ENCODE measurements around the gene THAP3. TPM values are rescaled to one million over a fixed set of nuclear protein-coding genes. Genes with fewer than 3 reads are reported as not detected.
"Not testable (repeated sequence)": the region's sequence is repeated elsewhere in the genome, so short reads cannot be mapped to it uniquely, and the experiment has no call there.

THAP3 gene
- total and polyA plus RNA-seq, 12 donors, result 6.8 to 27.6 (median 12.1) TPM

- intact Hi-C loops (cut with DNase I), result loop anchor here in 3 of 10 donors (5.0 to 10.0 kb wide), 3 partner anchors 79 to 151 kb away; partner anchors contain the start of genes TAS1R1 (in 2 of the 3) and NOL9 (in 1 of the 3)
- peaks cover 0 to 12% (median 0%) of the 10 kb centered on the region in 9 donors for H3K4me1 ChIP-seq
- no peak overlapping the region for H3K27ac ChIP-seq
- no peak overlapping the region for H3K4me3 ChIP-seq
- no peaks in the 10 kb centered on the region for H3K27me3 ChIP-seq
- ATAC-seq (no peak), DNase-seq (no peak)
- WGBS, 2 donors, result 81 to 82% methylated on average over 16 of the region's 16 CpGs
- TF ChIP-seq CTCF (IDR thresholded peaks at IDR 0.05), result no peak
- no peaks in the 10 kb centered on the region for H3K9me3 ChIP-seq
- peaks cover 7 to 100% (median 57%) of the 10 kb centered on the region in 9 donors for H3K36me3 ChIP-seq
Observed at GRCh38 chr1:6635910-6636760, 11.5 kb downstream of the THAP3 start.

- not testable (repeated sequence) for DNase-seq, H3K27me3 ChIP-seq, H3K27ac ChIP-seq, H3K9me3 ChIP-seq, ATAC-seq, H3K4me3 ChIP-seq
- WGBS, 2 donors, result 88 to 95% methylated on average over 6 of the region's 6 CpGs
- peaks cover 7 to 100% (median 57%) of the 10 kb centered on the region in 9 donors for H3K36me3 ChIP-seq
- intact Hi-C loops (cut with DNase I), result loop anchor here in 3 of 10 donors (5.0 to 10.0 kb wide), 3 partner anchors 79 to 152 kb away; partner anchors contain the start of genes TAS1R1 (in 2 of the 3) and NOL9 (in 1 of the 3)
- peaks cover 0 to 12% (median 0%) of the 10 kb centered on the region in 9 donors for H3K4me1 ChIP-seq
Observed at GRCh38 chr1:6636778-6637177, 12.1 kb downstream of the THAP3 start.

DNA sequence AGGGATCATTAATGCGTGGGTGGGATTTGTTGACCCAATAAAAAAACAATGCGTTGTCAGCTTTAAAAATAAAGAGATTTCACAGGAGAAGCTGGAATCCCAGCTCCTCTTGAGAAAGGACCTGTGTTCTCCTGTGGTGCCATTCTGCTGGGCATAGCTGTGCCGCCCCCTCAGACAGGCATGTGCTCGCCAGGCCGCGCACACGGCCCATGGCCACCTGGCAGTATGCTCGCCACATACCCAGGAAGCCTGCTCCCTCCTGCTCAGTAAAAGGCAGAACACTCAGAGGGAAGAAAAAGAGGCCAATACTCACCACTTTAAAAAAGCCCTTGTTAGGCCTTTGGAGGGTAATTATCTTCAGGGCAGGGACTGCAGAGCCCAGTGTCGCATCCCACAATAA, 13.1 kb downstream of the THAP3 start:
- peaks cover 3 to 100% (median 61%) of the 10 kb centered on the region in 9 donors for H3K36me3 ChIP-seq
- intact Hi-C loops (cut with DNase I), result loop anchor here in 3 of 10 donors (5.0 to 10.0 kb wide), 3 partner anchors 80 to 153 kb away; partner anchors contain the start of genes TAS1R1 (in 2 of the 3) and NOL9 (in 1 of the 3)

DNA sequence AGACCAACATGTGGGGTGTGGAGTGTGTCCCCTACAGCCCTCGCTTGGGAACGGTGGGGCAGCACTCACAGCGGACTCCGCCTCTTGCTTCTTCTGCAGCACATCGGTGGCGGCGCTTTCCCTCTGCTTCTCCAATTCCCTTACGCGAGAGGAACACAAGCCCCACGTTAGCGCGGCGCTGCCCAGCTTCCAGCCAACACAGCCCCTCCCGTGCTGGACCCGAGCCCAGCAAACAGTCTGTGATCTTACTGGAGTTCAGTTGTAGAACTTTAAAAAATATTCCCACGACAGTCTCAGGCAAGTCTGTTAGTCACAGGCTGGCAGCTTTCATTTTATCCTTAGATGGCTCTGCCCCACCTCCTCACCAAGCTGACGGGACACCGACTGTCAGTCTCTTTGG, 13.6 kb downstream of the THAP3 start:
- Histone ChIP-seq H3K4me1 (peaks cover 0 to 12% (median 0%) of the 10 kb centered on the region in 9 donors), H3K36me3 (peaks cover under 1 to 100% (median 66%) of the 10 kb centered on the region in 9 donors), H3K9me3 (no peaks in the 10 kb centered on the region), H3K27ac (peak overlapping the region in 6 of 10 donors; percentile 39 to 74 (median 66)), H3K27me3 (no peaks in the 10 kb centered on the region), H3K4me3 (no peak overlapping the region)
- peak; percentile 17 to 86 (median 66) for ATAC-seq
- no peak for TF ChIP-seq CTCF (IDR thresholded peaks at IDR 0.05)
- DNase-seq, result peak; percentile 79 to 83
- intact Hi-C loops (cut with DNase I), result loop anchor here in 3 of 10 donors (5.0 to 10.0 kb wide), 3 partner anchors 81 to 153 kb away; partner anchors contain the start of genes TAS1R1 (in 2 of the 3) and NOL9 (in 1 of the 3)
- WGBS, 2 donors, result 67 to 69% methylated on average over 18 of the region's 18 CpGs

More for the DNA sequence above, 13.1 kb downstream of the THAP3 start:
- TF ChIP-seq CTCF (IDR thresholded peaks at IDR 0.05), result no peak
- Histone ChIP-seq H3K4me3 (no peak overlapping the region), H3K4me1 (peaks cover 0 to 12% (median 0%) of the 10 kb centered on the region in 9 donors), H3K27ac (peak overlapping the region in 6 of 10 donors; percentile 39 to 74 (median 60)), H3K9me3 (no peaks in the 10 kb centered on the region), H3K27me3 (no peaks in the 10 kb centered on the region)
- ATAC-seq (no peak), DNase-seq (no peak)
- WGBS, 2 donors, result 91 to 93% methylated on average over 9 of the region's 9 CpGs

GRCh38 chr1:6640867-6641266, 16.2 kb downstream of the THAP3 start:
- not testable (repeated sequence) for ATAC-seq, H3K27me3 ChIP-seq, H3K4me3 ChIP-seq, DNase-seq, H3K9me3 ChIP-seq, H3K27ac ChIP-seq
- intact Hi-C loops (cut with DNase I), result loop anchor here in 2 of 10 donors (5.0 to 10.0 kb wide), 2 partner anchors 84 to 156 kb away; partner anchors contain the start of gene TAS1R1 (in 1 of the 2)
- H3K36me3 ChIP-seq, result peaks cover 0 to 100% (median 63%) of the 10 kb centered on the region in 9 donors
- 95% methylated on average over 3 of the region's 3 CpGs for WGBS, 2 donors
- peaks cover 0 to 12% (median 0%) of the 10 kb centered on the region in 9 donors for H3K4me1 ChIP-seq

Measured in heart right ventricle (tissue), 16 donors.